RCC 7860 (cell line): ENCODE data around the gene OR4D10.

ENCODE experiments used
- DNase-seq: peaks from one replicate; pipeline ENCODE4 v3.0.0-alpha.2; 2015; ENCODE audit warnings: low spot score
- FAIRE-seq: peaks from 2 replicates; lab custom pipeline; 2012; peaks lifted over from hg19 to GRCh38; lab: Jason Lieb, UNC

OR4D10 gene

DNA sequence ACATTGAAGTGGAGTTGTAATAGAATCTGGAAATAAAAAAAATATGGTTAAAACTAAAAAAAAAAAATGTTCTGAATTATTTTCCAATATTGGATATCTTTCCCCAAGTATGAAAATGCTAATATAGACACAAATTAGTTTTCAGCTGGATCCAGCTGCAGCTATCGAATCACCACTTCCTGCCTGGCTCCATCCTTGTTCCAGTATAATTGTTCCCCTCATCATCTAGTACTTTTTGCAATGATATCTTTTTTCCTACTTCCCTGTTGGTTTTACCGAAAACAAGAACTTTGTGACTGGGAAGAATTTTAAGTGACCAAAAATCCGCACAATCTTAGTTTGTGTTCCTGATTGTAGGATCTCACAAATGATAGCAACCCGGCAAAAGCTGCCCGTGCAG is 47.6 kb downstream of the OR4D10 start:
- FAIRE-seq (no peak), DNase-seq (no peak)

DNA sequence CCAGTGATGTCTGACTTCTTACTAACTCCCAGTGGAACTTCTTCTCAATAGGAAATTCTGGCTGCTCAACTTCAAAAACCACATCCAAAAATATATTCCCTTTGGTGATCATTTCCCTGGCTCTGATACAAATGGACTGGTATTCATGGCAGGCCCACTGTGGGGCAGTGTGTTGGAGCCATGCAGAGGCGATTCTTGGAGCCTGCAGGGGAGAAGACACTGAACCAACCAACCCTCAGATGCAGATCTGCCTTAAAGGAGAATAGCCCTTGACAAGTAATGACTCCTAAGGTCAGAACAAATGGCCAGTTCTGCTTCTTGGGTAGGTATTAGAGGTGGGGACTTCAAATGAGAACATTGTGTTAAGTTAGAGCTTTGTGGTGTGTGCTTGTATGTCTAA is 50.4 kb downstream of the OR4D10 start:
- FAIRE-seq (no peak), DNase-seq (no peak)

DNA sequence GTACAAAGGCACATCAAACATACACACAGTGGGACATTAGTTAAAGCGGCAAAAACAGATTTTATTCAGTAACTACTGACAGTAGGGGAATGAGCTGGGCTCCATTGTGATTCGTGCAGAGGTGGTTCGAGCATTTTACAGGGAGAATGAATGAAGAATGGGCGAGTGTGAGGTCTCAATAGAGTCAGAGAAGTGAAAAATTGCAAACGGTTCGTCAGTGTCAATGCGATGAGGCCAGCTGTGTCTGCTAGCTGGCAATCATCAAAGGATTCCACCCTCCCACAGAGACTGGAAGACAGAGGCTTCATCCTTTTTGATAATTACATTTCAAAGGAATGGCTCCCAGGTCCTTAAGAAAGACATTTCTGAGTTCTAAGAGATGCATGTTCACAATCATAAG is 55.6 kb downstream of the OR4D10 start:
- no peak for DNase-seq
- no peak for FAIRE-seq
